IPS-NIHi7 (cell line): ENCODE data around the gene PTPRE.

ENCODE experiments used
- DNase-seq: peaks from one replicate; pipeline ENCODE4 v3.0.0; 2012; ENCODE audit warnings: mixed read lengths; ENCODE audit errors: extremely low spot score

Gene PTPRE

DNA sequence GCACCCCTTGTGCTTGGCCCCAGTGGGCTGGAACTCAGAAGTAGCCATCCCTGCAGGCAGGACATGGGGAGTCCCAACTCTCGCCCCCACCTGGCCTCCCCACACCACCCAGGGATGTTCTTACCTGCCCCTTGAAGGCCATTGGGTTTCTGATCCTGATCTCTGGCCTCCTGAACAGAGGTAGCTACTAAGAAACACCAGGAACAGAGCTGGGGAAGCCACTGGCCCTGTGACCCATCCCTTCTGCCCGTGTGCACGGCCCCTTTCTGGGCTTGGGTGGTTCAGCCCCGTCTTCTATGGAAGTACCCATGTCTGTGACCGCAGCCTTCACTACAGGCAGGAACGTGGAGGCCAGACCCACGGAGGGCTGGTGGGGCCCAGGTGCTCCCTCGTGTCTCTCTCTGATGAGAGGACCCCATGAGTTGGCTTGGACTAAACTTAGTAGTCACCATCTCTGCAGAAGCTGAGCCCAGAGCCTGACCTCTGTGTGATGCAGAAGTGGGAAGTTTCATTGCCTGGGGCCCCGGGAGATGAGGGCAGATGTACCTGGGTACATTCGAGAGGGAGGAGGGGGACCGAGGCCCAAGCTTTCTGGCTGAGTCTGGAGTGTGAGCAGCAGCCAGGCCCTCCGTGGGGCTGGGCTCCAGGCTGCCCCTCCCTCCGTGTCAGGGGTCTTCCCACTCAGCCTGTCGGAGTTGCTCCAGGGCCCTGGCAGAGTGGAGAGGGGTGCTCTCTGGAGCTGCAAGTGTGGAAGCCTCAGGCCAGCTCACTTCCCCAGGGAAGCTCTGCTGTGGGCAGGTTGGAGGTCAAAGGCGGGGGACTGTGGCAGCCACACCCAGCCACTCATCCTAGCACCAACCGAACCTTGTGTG is 138.3 kb downstream of the PTPRE start:
- no peak for DNase-seq

DNA sequence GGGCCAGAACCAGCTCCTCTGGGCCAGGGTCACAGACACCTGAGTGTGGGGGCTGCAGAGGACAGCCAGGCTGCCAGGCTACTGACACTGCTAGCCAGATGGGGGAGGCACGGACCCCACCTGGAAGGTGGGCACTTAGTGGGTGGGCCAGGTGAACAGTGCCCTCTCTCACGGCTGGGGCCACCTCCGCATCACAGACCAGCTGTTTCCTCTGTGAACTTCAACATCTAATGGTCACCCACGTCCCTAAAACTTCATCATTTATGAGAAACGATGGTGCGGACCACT is 138.9 kb downstream of the PTPRE start:
- no peak for DNase-seq

DNA sequence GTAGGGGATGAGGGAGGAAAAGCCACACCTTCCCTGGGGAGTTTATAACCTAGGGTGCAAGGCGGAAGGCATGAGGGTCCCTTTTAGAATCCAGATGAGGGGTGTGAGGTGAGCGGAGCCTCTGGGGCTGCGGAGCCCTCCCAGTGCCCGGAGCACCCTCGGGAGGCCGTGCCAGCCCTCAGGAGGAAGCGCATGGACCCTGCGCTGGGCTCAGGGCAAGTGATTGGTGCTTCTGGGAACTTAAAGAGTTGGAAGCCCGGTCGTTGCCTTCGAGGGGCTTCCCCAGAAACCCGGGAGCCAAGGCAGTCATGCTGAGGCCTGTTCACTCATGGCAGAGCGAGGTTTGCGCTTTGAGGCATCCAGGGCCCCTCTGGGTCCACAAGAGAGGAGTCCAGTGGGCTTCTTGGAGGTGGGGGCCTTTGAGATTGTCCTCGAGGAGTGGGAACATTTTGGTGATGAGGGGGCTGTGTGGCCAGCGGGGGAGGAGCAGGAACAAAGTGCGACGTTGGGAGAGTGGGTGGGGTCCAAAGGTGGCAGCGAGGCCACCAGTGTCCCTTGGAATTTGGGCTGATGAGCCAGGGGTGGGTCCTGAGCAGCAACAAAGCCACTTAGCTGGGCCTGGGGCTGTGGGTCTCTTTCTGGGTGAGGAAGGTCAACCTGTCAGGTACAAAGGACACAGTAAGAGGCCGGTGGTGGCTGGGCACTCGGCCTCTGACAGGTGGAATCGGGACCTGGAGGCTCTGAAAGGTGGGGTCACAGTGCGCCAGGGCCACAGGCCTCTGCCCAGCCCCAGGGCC is 139.5 kb downstream of the PTPRE start:
- no peak for DNase-seq

DNA sequence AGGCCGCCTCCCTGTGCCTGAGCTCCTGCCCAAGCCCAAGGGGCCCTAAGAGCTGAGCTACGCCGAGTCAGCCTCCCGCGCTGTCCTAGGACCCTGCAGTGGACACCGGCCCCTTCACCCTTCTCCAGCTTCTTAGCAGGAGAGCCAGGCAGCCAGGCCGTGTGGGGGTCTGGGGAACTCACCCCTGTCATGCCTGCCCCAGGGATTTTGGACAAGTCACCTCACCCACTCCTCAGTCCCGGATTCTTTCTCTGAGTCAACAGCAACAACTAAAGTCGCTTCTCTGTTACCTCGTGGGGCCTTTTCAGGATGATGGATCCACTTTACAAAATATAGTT is 140.0 kb downstream of the PTPRE start:
- DNase-seq: no peak

DNA sequence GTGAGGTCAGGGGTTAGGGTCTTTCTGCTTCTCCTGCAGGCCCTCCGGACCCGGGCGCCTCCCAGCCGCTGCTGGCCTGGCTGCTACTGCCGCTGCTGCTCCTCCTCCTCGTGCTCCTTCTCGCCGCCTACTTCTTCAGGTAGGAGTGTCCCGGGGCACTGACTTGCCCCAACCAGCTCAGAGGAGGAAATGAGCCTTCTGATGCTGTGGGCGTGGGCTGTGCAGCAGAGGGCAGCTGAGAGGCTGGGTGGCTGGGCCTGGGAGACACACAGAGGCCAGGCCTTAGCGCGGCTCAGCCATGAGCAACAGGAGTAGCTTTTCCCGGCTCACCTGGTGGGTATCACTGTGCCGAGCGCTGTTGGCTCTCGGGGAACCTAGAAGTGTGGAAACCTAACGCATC is 140.4 kb downstream of the PTPRE start:
- peak; percentile 89 for DNase-seq

DNA sequence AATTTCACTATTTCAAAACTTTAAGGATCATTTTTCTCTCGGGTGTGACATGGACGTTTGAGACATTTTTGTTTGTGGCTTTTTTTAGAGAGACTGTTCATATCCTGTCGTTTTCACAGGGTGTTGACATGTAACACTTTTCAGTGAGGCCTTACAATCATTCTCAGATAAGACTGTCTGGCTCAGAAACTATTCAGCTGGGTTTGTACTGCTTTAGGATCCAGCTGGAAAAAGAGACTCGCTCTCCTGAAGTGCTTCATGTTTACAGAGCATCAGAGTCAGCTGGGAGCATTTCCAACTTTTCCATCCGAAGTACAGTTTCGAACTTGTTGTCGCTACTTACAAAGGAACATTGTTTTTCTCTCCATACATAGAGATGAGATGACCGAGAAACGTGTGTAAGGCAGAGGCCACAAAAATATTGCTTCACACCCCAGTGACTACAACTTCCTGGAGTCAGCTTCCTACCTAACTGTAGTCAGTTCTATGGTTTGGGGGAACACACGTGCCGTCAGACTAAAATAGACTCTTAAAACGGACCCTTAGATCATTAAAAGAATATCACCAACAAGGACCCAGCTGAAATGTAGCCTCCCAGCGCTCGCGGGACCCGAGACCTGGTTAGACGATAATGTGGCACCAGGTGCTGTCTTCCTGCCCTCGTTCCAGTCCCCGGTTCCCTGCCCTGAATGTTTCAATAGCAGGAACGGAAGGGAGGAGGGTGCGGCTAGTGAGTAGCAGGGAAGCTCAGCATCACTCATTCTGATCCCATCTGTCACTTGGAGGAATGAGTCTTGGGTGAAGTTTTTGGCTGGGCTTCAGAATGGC is 141.3 kb downstream of the PTPRE start:
- no peak for DNase-seq

DNA sequence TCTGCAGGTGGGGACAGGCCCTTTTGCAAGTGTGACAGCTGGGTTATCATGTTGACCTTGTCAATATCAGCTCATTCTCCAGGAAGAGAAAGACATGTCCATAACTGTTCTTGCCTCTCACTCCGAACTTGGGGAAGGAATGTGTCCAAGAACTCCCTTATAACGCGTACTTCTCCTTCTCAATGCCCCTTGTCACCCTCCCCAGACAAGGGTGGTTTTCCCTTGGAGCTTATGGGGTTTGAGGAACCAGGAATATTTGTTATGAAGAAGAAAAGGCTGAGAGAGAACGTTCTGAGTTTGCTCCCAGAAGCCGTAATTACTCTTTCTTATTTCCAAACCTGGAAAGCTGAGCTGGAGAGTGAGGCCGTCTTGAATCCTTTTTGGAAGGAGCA is 141.9 kb downstream of the PTPRE start:
- no peak for DNase-seq

DNA sequence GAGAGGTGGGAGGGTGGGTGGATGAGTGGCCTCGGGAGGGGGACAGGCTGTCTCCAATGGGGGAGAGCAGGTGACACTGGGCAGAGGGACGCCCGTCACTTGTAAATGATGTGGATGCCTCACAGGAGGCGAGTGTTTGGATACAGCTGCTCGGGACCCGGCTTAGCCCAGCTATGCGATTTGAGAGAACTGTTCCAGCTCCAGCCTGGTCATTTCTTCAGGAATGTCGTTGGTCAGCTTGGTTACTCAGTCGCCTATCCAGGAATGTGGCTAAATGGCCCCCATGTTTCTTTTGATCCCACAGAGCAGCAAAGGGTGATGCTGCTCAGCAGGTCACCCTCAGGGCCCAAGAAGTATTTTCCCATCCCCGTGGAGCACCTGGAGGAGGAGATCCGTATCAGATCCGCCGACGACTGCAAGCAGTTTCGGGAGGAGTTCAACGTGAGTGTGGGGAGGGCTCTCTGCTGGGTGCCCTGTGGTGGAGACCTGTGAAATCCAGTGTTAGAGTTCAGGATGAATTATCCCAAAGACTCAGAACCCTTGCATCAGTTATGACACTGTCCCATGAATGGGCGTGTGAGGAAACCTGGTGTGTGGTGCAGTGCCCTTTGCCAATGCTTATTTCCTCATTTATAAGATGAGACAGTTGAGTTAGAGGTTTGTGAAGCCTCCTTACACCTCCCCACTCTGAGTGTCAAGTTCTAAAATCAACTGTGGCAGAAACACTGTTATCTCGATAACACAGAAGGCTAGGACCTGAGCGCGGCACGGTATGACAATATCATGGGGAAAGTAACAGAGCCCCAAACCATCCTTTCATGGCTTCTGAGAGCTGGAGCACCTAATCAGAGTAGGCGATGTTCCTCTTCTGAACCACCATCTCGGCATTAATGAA is 142.6 kb downstream of the PTPRE start:
- DNase-seq: no peak

DNA sequence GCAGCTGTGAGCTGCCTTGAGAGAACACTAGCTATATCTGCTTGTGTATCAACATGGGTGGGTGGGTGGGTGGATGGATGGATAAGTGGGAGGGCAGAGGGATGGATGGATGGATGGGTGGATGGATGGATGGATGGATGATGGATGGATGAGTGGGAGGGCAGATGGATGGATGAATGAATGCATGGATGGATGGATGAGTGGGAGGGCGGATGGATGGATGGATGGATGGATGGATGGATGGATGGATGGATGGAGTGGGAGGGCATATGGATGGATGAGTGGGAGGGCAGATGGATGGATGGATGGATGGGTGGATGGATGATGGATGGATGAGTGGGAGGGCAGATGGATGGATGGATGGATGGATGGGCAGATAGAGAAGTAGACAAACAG is 143.2 kb downstream of the PTPRE start:
- no peak for DNase-seq

DNA sequence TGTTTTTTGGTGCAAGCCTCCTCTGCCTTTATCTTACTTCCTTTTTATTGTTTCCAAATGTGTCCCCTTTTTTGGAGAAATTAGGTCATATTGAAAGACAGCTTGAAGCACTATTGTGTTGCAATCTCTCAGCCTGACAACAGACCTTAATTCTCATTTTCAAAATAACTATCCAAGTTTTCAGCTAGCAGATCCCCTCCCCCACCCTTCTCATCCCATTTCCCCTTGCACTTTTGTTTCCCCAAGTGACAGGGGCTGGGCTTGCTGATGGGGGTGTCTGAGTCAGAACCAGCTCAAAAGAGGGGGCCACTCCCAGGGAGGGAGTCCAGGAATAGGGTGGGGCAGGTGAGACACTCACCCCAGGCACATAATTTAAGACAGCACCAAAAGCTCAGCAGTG is 144.0 kb downstream of the PTPRE start:
- no peak for DNase-seq

DNA sequence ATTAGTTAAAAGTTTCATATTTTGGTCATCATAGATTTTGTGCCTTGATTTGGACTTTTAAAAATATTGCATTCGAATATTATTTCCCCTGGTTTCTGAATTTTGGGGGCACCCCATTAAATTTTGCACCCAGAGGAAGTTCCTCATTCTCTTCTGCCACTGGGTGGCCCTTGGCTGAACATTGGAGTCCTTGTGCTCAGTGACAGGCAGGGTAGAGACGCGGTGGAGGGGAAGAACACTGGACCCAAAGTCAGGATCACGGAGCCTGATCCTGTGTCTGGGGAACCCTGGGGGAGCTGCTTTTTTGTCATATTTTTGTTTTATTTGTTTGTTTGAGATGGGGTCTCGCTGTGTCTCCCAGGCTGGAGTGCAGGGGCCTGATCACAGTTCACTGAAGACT is 144.6 kb downstream of the PTPRE start:
- DNase-seq: no peak

DNA sequence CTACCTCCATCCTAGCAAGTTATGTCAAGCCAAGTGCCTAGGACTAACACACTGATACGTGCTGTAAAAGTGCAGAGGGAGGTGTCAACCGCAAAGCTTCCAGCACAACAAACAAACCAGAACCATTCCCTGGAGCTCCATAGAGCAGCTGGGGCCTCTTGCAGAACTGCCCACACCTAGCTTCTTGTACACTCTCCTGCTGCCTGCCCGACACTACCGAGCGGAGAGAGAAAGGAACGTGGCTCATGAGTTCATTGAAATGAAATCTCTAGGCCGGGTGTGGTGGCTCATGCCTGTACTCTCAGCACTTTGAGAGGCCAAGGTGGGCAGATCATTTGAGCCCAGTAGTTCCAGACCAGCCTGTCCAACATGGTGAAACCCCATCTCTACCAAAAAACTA is 145.8 kb downstream of the PTPRE start:
- DNase-seq: no peak

DNA sequence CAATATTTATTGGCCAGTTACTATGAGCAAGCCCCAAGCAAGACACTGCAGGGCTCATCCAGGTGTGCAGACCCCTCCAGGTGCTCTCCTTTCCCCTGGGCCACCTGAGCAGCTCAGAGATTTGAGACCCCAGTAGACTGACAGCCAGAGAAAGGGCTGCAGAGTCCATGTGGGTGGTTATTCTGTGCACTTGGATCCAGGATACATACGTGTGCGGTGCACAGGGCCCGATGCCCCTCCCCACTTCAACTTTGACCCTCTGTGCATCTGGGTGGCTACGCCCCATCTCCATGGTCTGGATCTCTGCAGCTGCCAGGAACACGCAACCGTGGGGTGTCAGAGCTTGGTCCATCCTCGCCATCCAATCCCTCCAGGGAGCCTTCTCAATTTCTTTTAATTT is 146.5 kb downstream of the PTPRE start:
- no peak for DNase-seq

DNA sequence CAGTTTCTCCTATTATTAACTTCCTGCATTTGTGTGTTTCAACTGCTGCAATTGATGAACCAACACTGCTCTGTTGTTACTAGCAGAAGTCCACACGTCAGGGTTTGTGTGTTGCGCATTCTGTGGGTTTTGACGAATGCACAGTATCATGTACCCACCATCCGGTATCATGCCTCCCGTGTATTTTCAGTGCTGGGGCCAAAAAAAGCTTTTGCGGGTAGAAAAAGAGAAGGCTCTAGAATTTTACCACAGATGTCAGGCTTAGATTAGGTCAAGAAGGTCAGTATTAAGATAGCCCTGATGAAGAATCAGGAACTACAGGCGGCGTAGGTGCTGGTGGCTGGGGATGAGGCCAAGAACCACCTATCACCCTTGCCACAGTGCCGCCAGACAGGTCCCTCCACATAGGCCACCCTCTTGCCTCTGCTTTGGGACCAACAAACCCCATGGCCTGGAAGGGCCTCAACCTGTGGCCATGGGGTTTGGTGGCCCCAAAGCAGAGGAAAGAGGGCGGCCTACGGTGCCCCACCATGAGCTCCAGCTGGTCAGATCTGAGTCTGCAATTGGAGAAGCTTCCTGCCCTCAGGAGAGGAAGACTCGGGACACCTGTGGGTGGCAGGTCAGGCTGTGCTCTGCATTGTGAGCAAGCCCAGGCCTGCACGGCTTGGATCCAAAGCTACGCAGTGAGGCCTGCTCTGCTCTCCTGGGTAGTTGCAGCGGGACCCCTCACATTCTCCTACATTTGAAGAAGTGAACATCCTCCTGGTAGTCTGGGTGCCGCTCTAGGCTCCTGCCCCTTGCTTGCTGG is 147.5 kb downstream of the PTPRE start:
- DNase-seq: no peak

DNA sequence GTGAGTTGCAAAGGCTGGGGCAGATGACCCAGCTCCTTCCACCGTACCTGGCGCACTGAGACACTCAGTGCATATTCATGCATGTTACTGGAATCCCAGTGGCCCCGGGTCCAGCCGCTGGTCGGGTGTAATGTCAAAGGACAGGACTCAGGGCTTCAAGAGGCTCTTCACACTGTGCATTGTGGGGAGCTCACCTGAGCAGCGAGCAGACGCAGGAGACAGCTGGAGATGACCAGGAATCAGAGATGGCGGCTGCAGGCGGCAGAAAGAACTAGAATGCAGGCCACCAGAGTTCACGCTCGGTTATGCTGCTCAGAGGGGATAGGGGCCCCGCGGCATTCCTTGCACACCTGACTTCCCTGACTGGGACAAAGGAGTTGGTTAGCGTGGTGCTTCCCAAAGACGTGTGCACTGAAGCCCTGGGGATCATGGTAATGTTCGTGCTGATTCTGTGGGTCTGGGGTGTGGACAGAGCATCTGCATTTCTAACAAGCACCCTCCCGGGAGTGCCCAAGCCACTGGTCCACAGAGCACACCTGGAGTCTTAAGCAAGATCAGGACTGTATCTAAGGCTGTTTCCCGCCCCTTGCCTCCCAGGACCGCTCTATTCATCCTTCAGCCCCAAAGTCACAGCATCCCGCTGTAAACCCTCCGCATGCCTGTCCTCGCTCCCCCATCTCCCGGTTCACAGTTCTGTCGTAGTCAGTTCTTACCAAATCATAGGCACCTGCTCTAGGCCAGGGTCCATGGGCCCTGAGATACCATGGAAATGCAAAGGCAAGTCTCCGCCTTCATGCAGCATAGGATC is 148.4 kb downstream of the PTPRE start:
- no peak for DNase-seq

DNA sequence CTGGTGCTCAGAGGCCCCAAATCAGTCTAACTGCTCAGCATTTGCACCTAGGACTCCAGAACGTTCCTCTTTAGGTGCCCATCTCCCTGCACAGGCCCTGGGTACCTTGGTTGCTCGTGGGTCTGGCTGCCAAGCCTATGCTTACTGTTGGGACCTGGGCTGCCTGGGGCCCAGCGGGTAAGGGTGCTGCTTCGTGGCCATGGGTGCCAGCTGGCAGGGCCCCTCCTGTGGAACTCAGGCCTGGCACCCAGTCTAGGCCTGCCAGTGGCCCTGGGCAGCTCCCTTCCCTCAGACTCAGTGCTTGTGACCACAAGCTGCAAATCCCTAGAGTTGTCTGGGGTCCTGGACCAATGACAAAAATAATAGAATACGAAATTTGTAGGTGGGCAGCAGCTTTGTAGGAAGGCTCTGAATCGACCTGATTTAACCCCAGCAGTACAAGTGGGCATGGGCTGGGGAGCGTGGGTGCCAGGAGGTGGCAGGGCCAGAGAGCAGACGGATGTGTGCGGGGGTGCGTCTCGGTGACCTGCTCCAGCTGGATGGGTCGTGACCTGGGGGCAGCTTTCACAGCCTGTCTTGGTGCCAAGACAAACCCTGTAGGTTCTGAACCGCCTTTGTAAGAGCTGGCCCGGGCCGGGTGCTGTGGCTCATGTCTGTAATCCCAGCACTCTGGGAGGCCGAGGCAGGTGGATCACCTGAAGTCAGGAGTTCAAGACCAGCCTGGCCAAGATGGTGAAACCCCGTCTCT is 149.6 kb downstream of the PTPRE start:
- no peak for DNase-seq

DNA sequence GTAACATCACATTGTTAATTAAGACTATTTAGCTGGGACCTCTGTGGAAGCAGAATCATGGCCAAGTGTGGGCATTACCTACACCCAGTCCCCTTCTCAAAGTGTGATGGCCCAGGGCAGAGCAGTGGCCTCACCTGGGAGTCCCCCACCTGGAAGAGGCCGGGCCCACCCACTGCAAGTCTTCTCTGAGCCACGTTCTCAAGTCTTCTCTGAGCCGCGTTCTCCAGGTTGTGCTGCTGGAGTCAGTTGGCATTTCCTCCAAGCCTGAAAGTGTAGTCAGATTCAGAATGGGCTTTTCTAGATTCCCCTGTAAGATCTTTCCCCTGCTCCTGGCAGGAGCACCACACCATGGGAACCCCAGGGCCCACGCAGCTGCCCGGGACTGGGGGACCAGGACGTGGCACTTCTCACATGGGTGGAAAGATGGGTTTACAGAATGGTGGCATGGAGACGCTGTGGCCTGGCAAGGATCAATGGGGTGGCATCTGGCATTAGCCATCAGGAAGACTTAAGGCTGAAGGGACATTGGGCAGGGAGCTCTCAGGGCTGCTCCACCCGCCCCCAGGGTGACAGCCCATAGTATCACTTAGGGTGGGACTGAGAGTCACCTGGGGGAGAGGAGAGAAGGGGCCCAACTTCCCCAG is 151.3 kb downstream of the PTPRE start:
- no peak for DNase-seq

DNA sequence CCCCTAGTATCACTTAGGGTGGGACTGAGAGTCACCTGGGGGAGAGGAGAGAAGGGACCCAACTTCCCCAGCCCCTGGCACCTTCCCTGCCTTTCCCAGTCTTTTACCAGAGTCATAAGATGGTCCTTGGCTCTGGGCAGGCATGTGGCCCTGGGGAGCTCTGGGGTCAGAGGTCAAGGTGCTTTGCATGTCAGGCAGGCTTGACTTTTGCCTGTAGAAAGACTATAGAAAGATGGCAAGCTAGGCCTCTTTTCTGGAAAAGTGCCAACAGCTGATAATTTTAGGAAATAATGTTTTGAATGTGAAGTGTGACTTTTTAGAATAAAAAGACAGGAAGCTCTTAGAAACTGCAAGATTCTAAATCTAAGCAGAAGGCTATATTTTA is 151.8 kb downstream of the PTPRE start:
- no peak for DNase-seq
